ENCODE data around the gene CYP4Z1.
"Not testable (repeated sequence)": the region's sequence is repeated elsewhere in the genome, so short reads cannot be mapped to it uniquely, and the experiment has no call there.

GRCh38 chr1:47124834-47125233, 57.8 kb downstream of the CYP4Z1 start:
- TF ChIP-seq, protein P1, sequence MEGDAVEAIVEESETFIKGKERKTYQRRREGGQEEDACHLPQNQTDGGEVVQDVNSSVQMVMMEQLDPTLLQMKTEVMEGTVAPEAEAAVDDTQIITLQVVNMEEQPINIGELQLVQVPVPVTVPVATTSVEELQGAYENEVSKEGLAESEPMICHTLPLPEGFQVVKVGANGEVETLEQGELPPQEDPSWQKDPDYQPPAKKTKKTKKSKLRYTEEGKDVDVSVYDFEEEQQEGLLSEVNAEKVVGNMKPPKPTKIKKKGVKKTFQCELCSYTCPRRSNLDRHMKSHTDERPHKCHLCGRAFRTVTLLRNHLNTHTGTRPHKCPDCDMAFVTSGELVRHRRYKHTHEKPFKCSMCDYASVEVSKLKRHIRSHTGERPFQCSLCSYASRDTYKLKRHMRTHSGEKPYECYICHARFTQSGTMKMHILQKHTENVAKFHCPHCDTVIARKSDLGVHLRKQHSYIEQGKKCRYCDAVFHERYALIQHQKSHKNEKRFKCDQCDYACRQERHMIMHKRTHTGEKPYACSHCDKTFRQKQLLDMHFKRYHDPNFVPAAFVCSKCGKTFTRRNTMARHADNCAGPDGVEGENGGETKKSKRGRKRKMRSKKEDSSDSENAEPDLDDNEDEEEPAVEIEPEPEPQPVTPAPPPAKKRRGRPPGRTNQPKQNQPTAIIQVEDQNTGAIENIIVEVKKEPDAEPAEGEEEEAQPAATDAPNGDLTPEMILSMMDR (IDR thresholded peaks at IDR 0.05), result not testable (repeated sequence)
- not testable (repeated sequence) for TF ChIP-seq POLR2A, POLR2AphosphoS5 (IDR thresholded peaks at IDR 0.05)

Measured in stomach (tissue), 4 donors.